A549 treated with dexamethasone at 1 μM for 4 hours (cell line): Measurements from ENCODE around the gene CARD16. TPM values are rescaled to one million over a fixed set of nuclear protein-coding genes. Genes with fewer than 3 reads are reported as not detected.

Experiments
- total RNA-seq: library from RNA; stranded (reverse); fragments of 200-300 nt; extraction: Qiagen RNA extraction; gene quantifications from 5 replicates; pipeline ENCODE4 v1.2.3, GENCODE V29; 2022

The CARD16 gene
- total RNA-seq: not detected in 5 replicates

GRCh38 chr11:105044557-105045524 lies at the start of gene CARD16:
Gene CARD16, minus strand, starts transcription at chr11:105045335. Its CDS starts 38 bp downstream, at chr11:105045297.

GRCh38 chr11:105034813-105035620 lies 10.1 kb downstream of the CARD16 start, which contains the start of gene CASP1:
Gene CASP1, minus strand, starts transcription at chr11:105035144. Its CDS starts 31 bp downstream, at chr11:105035113.

GRCh38 chr11:105023003-105023402 lies 22.1 kb downstream of the CARD16 start, which contains the start of gene CASP5:
Gene CASP5, minus strand, starts transcription at chr11:105023168. Its CDS starts 32 bp downstream, at chr11:105023136.

Other genes with a start within 250 kb of the CARD16 start
- gene CASP12, start 146.9 kb downstream of the CARD16 start, total RNA-seq: not detected in 5 replicates
- 4.0 to 6.5 TPM (median 4.4 TPM) in 5 replicates for gene CASP4, start 76.8 kb downstream of the CARD16 start, total RNA-seq
- gene CASP5, start 22.2 kb downstream of the CARD16 start, total RNA-seq: not detected in 5 replicates
- gene CASP1, start 10.2 kb downstream of the CARD16 start, total RNA-seq: 0.21 to 0.30 TPM (median 0.30 TPM) in 3 of 5 replicates, not detected in the others
- not detected in 5 replicates for gene CARD18, start 94.4 kb upstream of the CARD16 start, total RNA-seq